Measurements from ENCODE around the gene ERC1.

ERC1 gene

DNA sequence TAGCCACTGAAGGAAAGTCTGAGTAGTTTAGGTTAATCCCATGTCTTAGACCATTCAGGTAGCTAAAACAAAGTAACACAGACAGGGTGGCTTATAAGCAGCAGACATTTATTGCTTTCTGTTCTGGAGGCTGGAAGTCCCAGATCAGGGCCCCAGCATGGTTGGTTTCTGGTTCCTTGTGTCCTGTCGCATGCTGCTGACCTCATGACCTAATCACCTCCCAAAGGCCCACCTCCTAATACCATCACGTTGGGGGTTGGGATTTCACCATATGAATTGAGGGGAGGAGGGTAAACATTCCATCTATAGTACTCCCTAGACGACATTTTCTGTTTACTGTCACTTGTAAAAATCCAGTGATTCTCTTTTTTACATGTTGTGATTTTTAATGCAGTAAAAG, 454.8 kb downstream of the ERC1 start:
- 0 out of 2 replicates have a peak, but pooled peaks cover 3% of the 10 kb centered on the region for H3K36me3 ChIP-seq (ENCODE audit: insufficient read depth, low read length)
- H3K9ac ChIP-seq (ENCODE audit: low read depth, low read length): no peak overlapping the region
- H3K9me3 ChIP-seq (ENCODE audit: control insufficient read depth, insufficient read depth, low read length): peaks cover 2% of the 10 kb centered on the region; the same call in 1 of the 2 replicates
- H3K4me1 ChIP-seq (ENCODE audit: insufficient read depth, low read length): peaks cover 5% of the 10 kb centered on the region

DNA sequence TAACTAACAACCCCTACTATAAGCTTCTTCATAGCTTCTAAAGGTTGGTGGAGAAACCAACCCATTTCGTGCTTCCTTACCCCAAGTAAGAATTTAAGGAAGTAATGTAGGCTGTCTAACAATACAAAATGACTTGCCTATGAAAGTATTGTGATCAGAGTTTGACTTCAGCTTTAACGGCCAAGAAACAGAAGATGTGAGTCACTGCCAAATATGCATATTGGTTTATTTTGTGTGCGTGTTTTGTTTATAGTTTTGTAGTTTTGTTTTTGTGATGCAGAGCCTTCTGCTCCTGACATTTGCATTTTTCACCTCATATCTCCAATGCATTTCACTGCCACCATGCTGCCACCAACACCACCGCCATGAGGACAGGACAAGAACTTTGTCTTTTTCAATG, 457.3 kb downstream of the ERC1 start:
- Histone ChIP-seq H3K9me3 (ENCODE audit: control insufficient read depth, insufficient read depth, low read length) (peaks cover 2% of the 10 kb centered on the region; the same call in 1 of the 2 replicates), H3K9ac (ENCODE audit: low read depth, low read length) (no peak overlapping the region), H3K4me1 (ENCODE audit: insufficient read depth, low read length) (peaks cover 5% of the 10 kb centered on the region), H3K36me3 (ENCODE audit: insufficient read depth, low read length) (0 out of 2 replicates have a peak, but pooled peaks cover 3% of the 10 kb centered on the region)

DNA sequence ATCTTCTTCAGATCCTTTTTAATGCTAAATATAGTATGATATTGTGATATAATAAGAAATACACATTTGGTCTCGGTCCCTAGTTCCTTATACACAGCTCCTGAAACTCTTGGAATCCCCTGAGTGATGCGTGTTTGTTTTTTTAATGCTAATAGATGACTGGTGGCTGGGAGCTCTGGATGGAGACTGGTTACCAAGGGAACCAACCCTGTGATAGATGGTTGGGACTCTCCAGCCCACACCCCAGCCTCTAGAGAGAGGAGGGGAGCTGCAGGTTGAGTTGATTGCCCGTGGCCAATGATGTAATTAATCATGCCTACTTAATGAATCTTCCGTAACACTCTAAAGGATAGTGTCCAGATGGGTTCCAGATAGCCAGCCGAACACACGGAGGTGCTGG, 462.8 kb downstream of the ERC1 start:
- no peaks in the 10 kb centered on the region for H3K36me3 ChIP-seq (ENCODE audit: insufficient read depth, low read length)
- peaks cover 2% of the 10 kb centered on the region; the same call in 1 of the 2 replicates for H3K9me3 ChIP-seq (ENCODE audit: control insufficient read depth, insufficient read depth, low read length)
- no peak overlapping the region for H3K9ac ChIP-seq (ENCODE audit: low read depth, low read length)
- no peaks in the 10 kb centered on the region for H3K4me1 ChIP-seq (ENCODE audit: insufficient read depth, low read length)

DNA sequence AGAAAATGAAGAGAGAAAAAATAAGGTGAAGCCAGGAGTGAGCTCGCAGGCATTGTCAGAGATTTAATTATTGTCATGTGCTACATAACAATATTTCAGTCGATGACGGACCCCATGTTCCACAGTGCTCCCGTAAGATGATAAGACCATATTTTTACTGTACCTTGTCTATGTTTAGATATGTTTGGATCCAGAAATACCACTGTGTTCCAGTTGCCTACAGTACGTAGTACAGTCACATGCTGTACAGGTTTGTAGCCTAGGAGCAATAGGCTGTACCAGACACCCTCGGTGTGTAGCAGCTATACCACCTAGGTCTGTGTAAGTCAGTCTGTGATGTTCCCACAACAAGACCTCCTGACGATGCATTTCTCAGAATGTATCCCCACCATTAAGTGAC, 465.9 kb downstream of the ERC1 start:
- Histone ChIP-seq H3K9me3 (ENCODE audit: control insufficient read depth, insufficient read depth, low read length) (no peaks in the 10 kb centered on the region; the same call in 1 of the 2 replicates), H3K4me1 (ENCODE audit: insufficient read depth, low read length) (no peaks in the 10 kb centered on the region), H3K36me3 (ENCODE audit: insufficient read depth, low read length) (no peaks in the 10 kb centered on the region), H3K9ac (ENCODE audit: low read depth, low read length) (no peak overlapping the region)

DNA sequence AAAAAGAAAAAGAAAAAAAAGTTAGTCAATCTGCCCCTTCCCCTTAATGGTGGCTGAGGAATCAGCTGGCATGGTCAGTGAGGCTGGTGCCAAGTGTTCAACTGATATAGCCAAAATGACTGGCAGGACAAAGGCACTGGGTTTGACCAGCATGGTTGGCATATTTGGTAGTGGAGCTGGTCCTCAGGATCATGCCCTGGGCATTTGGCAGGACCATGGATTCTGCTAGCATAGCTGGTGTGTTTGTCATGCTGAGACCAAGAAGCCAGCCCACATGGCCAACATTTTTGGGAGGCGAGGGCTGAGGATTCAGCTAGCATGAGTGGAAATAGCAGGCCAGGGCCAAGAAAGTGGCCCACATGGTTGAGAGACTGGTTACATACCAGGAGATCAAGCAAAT, 466.9 kb downstream of the ERC1 start:
- Histone ChIP-seq H3K4me1 (ENCODE audit: insufficient read depth, low read length) (no peaks in the 10 kb centered on the region), H3K36me3 (ENCODE audit: insufficient read depth, low read length) (no peaks in the 10 kb centered on the region), H3K9ac (ENCODE audit: low read depth, low read length) (no peak overlapping the region), H3K9me3 (ENCODE audit: control insufficient read depth, insufficient read depth, low read length) (no peaks in the 10 kb centered on the region; the same call in 1 of the 2 replicates)

DNA sequence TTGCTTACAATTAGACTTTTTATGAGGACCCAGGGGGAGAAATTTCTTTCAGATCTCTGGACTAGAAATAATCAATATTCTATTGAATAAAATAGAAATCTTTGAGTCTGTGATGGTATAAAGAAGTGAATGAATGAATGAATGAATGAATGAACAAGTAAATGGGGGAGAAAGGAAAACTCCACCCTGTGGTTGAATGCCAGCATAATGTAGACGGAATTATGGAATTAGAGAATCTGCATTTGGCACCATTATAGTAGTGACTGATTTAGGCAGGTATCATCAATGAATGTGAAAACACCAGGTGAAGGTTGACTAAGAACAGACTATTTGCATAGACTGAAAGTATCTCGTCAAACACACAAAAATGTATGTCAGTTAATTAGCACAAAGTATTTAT, 468.3 kb downstream of the ERC1 start:
- Histone ChIP-seq H3K36me3 (ENCODE audit: insufficient read depth, low read length) (no peaks in the 10 kb centered on the region), H3K9me3 (ENCODE audit: control insufficient read depth, insufficient read depth, low read length) (no peaks in the 10 kb centered on the region; the same call in 1 of the 2 replicates), H3K9ac (ENCODE audit: low read depth, low read length) (no peak overlapping the region), H3K4me1 (ENCODE audit: insufficient read depth, low read length) (no peaks in the 10 kb centered on the region)

DNA sequence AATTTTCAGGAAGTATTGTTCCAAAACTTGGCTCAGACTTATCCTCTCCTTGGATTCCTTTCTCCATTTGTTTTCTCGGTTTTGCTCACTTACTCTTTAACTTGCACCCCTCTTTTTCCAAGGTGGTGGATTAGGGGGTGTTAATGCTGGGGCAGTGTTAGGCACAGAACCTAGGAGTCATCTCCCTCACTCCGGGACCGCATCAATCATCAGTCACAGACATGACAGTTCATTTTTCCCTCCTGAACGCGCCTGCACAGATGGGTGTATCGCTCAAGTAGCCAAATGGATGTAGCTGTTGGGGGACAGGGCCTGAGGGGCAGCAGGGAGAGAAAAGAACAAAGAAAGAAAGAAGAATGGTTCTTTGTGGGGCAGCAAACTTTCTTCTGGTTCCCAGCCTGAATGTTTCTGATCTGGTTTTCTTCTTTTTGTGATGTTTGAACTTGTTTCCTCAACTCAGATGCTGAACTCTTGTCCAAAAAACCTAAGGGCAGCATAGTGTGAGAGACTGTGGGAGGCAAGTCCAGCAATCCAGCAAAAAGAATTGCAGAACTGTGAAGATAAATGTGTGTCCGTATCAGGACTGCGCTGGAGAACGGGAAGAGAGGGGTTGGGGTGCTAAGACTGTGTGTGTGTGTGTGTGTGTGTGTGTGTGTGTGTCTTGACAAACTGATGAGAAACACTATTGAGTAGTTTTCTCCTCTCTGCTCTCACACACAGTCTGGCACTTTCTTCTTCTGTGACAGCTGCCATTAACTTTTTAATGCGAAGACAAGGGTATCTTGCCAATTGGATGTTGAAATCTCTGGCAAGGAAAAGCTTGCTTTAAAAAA, 472.3 kb downstream of the ERC1 start:
- Histone ChIP-seq H3K9ac (ENCODE audit: low read depth, low read length) (no peak overlapping the region), H3K4me1 (ENCODE audit: insufficient read depth, low read length) (no peaks in the 10 kb centered on the region), H3K9me3 (ENCODE audit: control insufficient read depth, insufficient read depth, low read length) (no peaks in the 10 kb centered on the region; the same call in 1 of the 2 replicates), H3K36me3 (ENCODE audit: insufficient read depth, low read length) (no peaks in the 10 kb centered on the region)

DNA sequence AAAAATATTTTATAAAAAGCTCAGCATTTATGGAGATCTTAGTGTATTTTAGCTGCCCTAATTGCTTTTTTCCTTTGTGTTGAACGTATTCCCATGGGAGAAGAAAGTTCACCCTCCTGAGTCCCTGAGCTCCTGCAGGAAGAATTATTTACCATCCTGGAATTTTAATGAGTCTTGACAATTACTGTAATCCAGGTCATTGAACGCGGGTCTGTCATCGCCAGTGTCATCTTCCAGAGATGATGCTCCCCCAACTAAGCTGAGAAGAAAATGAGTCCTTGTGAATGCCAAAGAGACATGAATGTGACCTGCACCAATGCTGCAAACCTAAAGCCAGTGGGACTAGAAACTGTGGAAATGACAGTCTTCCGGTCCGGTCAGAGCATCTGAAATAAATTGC, 473.9 kb downstream of the ERC1 start:
- Histone ChIP-seq H3K36me3 (ENCODE audit: insufficient read depth, low read length) (no peaks in the 10 kb centered on the region), H3K4me1 (ENCODE audit: insufficient read depth, low read length) (no peaks in the 10 kb centered on the region), H3K9ac (ENCODE audit: low read depth, low read length) (no peak overlapping the region)

DNA sequence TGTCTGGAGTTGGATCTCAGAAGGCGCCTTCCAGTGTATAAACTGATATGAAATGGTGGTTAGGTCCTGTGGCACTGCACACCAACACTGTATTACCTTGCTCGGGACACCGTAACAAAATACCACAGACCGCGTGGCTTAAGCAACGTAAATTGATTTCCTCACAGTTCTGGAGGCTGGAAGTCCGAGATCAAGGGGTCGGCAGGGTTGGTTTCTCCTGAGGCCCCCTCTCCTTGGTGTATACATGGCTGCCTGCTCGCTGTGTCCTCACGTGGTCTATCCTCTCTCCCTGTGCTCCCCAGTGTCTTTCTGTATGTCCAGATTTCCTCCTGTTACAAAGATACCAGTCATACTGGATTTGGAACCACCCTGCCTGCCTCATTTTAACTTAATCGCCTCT, 475.0 kb downstream of the ERC1 start:
- Histone ChIP-seq H3K9me3 (ENCODE audit: control insufficient read depth, insufficient read depth, low read length) (no peaks in the 10 kb centered on the region; the same call in 1 of the 2 replicates), H3K9ac (ENCODE audit: low read depth, low read length) (no peak overlapping the region), H3K4me1 (ENCODE audit: insufficient read depth, low read length) (no peaks in the 10 kb centered on the region), H3K36me3 (ENCODE audit: insufficient read depth, low read length) (no peaks in the 10 kb centered on the region)

More for the DNA sequence above, 473.9 kb downstream of the ERC1 start:
- H3K9me3 ChIP-seq (ENCODE audit: control insufficient read depth, insufficient read depth, low read length): no peaks in the 10 kb centered on the region; the same call in 1 of the 2 replicates

DNA sequence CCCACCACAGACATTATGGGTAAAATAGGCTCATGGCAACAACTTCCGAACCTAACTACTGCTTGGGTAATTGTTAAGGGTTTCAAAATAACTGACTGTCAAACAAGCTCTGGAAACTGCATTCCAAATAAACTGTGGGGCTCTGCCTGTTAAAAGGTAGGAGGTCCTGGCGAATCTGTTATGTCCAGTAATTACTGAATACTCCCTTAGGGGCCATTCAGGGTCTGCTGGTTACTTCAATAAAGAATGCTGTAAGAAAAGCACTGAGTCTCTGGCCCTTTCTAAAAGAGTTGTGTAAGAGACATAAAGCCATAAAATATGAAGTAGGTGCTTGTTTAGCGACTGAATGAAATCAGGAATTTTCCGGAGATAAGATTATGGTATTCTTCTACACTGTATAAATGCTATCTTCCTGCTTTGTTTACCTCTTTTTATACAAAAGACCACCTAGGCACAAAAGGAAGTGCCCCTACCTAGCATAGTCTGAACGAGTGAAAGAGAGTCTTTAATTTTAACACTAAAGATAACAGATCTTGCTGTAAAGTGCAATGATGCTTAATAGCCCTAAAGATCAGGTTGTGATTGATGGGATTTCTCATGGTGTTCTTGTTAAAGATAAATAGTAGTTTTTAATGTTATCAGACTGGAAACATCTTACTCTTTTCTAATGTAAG, 475.6 kb downstream of the ERC1 start:
- H3K36me3 ChIP-seq (ENCODE audit: insufficient read depth, low read length): no peaks in the 10 kb centered on the region
- no peak overlapping the region for H3K9ac ChIP-seq (ENCODE audit: low read depth, low read length)
- peaks cover 2% of the 10 kb centered on the region; the same call in 1 of the 2 replicates for H3K9me3 ChIP-seq (ENCODE audit: control insufficient read depth, insufficient read depth, low read length)
- H3K4me1 ChIP-seq (ENCODE audit: insufficient read depth, low read length): no peaks in the 10 kb centered on the region

DNA sequence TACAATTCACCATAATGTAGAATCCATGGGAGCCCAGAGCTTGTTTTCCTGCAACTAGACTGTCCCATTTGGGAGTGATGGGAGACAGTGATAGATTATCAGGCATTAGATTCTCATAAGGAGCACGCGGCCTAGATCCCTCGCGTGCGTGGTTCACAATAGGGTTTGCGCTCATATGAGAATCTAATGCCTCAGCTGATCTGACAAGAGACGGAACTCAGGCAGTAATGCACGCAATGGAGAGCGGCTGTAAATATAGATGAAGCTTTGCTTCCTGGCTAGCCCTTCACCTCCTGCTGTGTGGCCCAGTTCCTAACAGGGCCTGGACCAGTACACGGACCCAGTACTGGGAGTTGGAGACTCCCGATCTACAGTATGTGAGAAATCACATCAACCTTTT, 476.7 kb downstream of the ERC1 start:
- Histone ChIP-seq H3K4me1 (ENCODE audit: insufficient read depth, low read length) (no peaks in the 10 kb centered on the region), H3K36me3 (ENCODE audit: insufficient read depth, low read length) (no peaks in the 10 kb centered on the region), H3K9me3 (ENCODE audit: control insufficient read depth, insufficient read depth, low read length) (peaks cover 4% of the 10 kb centered on the region; the same call in 1 of the 2 replicates), H3K9ac (ENCODE audit: low read depth, low read length) (no peak overlapping the region)

DNA sequence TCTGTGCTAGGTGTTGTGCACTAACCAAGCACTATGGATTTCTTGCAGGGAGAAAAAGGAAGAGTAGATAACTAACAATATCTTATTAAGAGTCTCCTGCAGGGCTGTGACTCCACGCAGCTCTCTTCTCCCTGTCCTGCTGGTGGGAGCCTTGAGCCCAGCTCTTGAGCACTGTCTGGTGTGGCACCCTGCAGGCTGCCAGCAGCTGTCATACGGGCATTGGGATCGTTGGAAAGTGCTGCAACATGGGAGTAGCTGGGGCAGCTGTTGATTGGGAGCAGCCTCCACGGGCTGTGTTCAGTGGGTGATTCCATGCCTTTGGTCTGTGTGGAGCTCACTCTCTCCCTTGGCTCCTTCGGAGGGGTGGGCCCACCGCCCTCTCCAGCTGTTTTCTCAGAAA, 478.0 kb downstream of the ERC1 start:
- Histone ChIP-seq H3K9me3 (ENCODE audit: control insufficient read depth, insufficient read depth, low read length) (peaks cover 4% of the 10 kb centered on the region; the same call in 1 of the 2 replicates), H3K9ac (ENCODE audit: low read depth, low read length) (no peak overlapping the region), H3K4me1 (ENCODE audit: insufficient read depth, low read length) (peaks cover 6% of the 10 kb centered on the region), H3K36me3 (ENCODE audit: insufficient read depth, low read length) (no peaks in the 10 kb centered on the region)

DNA sequence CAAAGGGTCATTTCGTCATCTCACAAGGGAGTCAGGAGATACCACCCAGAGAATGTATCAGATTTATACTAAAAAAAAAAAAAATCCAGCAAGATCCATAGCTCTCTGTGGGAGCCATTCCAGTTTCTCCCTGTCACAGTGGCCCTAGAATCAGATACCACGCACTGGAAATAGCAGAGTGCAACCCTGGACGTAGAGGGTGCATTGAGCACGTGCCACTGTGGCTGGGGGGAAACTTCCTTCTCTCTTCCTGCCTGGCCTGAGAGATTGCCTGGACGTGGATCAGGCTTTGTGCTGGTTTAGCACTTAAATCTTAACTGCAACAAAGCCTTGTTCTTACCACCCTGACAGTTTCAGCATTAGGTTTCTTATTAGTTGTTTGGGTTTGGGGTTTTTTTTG, 479.0 kb downstream of the ERC1 start:
- Histone ChIP-seq H3K9ac (ENCODE audit: low read depth, low read length) (no peak overlapping the region), H3K9me3 (ENCODE audit: control insufficient read depth, insufficient read depth, low read length) (peaks cover 4% of the 10 kb centered on the region; the same call in 1 of the 2 replicates), H3K4me1 (ENCODE audit: insufficient read depth, low read length) (peaks cover 16% of the 10 kb centered on the region), H3K36me3 (ENCODE audit: insufficient read depth, low read length) (no peaks in the 10 kb centered on the region)

DNA sequence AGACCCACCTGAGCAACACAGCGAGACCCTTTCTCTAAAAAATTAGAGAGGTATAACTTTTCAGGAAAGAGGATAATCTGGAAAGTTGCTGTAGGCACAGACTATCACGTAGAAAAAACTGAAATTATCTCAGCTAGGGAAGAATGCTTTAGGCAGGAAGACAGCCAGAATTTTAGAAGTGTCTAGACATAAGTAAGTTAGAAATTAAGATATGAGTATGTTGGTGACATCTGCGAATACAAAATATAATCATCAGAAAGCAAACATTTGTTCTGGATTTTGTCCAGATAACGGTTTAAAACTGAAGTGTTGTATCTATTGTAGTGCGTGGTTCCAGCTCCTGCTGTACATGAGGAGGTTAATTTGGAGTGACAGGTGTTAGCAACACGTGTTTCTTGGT, 480.2 kb downstream of the ERC1 start:
- Histone ChIP-seq H3K9me3 (ENCODE audit: control insufficient read depth, insufficient read depth, low read length) (peaks cover 4% of the 10 kb centered on the region; the same call in 1 of the 2 replicates), H3K36me3 (ENCODE audit: insufficient read depth, low read length) (no peaks in the 10 kb centered on the region), H3K4me1 (ENCODE audit: insufficient read depth, low read length) (peaks cover 19% of the 10 kb centered on the region), H3K9ac (ENCODE audit: low read depth, low read length) (no peak overlapping the region)

DNA sequence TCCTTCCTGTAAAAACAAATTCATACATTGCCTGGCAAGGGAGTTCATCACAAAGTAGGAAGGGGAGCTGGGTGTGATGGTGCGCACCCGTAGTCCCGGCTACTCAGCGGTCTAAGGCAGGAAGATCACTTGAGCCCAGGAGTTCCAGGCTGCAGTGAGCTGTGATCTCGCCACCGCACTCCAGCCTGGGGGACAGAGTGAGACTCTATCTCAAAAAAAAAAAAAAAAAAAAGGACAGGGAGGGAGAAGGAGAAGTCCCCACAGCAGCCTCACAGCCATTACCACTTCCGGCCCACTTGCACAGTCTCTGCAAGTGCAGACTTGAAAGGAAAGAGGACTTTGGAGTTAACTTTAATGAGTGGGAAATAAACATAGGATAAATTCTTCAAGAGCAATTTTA, 482.4 kb downstream of the ERC1 start:
- no peak overlapping the region for H3K9ac ChIP-seq (ENCODE audit: low read depth, low read length)

More for the DNA sequence above, 482.4 kb downstream of the ERC1 start:
- H3K4me1 ChIP-seq (ENCODE audit: insufficient read depth, low read length): peaks cover 19% of the 10 kb centered on the region
- H3K9me3 ChIP-seq (ENCODE audit: control insufficient read depth, insufficient read depth, low read length): peaks cover 4% of the 10 kb centered on the region; the same call in 1 of the 2 replicates
- H3K36me3 ChIP-seq (ENCODE audit: insufficient read depth, low read length): no peaks in the 10 kb centered on the region

All from ES-I3 (cell line).